GM20000 (cell line): Measurements from ENCODE around the gene GOLGA8A.

Experiments
- DNase-seq: peaks from one replicate; pipeline ENCODE4 v3.0.0; 2012; ENCODE audit warnings: low spot score
- TF ChIP-seq, protein P1 (sequence below): IDR thresholded peaks from 2 replicates; pipeline ENCODE4 v1.5.1; 2012; ENCODE audit warnings: mild to moderate bottlenecking, control low read depth; ENCODE audit errors: extremely low read depth, missing control alignments

The GOLGA8A gene, protein sequence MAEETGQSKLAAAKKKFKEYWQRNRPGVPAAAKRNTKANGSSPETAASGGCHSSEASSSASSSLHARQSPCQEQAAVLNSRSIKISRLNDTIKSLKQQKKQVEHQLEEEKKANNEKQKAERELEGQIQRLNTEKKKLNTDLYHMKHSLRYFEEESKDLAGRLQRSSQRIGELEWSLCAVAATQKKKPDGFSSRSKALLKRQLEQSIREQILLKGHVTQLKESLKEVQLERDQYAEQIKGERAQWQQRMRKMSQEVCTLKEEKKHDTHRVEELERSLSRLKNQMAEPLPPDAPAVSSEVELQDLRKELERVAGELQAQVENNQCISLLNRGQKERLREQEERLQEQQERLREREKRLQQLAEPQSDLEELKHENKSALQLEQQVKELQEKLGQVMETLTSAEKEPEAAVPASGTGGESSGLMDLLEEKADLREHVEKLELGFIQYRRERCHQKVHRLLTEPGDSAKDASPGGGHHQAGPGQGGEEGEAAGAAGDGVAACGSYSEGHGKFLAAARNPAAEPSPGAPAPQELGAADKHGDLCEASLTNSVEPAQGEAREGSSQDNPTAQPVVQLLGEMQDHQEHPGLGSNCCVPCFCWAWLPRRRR

DNA sequence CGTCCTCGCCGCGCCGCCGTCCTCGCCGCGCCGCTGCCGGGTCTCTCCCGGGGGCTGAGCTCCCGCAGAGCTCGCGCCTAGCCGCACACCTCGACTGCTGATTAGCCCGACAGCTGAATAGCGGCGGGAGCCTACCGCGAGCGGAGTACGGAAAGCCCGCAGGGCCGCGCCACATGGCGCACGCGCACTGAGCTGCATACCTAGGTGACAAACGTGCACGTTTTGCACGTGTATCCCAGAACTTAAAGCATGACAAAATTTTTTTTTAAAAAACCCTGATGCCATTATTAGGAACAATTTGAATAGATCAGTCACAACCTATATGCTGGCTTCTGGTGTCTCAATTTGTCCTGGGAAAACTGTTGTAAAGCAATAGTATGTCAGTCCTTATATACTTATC, at the start of gene GOLGA8A:
Gene GOLGA8A, minus strand, starts transcription at position 122 of the 400 bp plus-strand sequence. CDS start 48,117 bp downstream, outside the sequence.
- peak; percentile 83 for DNase-seq
- TF ChIP-seq, protein P1, sequence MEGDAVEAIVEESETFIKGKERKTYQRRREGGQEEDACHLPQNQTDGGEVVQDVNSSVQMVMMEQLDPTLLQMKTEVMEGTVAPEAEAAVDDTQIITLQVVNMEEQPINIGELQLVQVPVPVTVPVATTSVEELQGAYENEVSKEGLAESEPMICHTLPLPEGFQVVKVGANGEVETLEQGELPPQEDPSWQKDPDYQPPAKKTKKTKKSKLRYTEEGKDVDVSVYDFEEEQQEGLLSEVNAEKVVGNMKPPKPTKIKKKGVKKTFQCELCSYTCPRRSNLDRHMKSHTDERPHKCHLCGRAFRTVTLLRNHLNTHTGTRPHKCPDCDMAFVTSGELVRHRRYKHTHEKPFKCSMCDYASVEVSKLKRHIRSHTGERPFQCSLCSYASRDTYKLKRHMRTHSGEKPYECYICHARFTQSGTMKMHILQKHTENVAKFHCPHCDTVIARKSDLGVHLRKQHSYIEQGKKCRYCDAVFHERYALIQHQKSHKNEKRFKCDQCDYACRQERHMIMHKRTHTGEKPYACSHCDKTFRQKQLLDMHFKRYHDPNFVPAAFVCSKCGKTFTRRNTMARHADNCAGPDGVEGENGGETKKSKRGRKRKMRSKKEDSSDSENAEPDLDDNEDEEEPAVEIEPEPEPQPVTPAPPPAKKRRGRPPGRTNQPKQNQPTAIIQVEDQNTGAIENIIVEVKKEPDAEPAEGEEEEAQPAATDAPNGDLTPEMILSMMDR, result no peak

DNA sequence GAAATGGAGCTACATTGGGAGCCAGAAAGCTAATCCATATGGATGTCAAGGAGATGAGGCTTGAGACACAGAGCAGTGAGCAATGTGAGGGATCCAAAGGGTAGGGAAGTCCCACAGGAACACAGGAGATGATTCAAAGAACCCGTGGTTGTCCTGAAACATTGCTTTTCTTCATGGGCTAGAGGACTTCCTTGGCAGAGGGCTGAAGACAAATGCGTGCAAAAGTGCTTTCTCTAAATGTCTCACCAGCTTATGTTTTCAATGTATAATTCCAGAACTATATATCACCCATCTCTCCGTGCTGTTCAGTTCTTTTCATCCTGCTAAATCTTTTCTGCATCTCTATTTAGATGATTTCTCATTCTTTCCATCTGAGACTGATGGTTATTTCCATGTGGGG, 46.0 kb upstream of the GOLGA8A start:
- DNase-seq, result no peak
- TF ChIP-seq, protein P1, result no peak

DNA sequence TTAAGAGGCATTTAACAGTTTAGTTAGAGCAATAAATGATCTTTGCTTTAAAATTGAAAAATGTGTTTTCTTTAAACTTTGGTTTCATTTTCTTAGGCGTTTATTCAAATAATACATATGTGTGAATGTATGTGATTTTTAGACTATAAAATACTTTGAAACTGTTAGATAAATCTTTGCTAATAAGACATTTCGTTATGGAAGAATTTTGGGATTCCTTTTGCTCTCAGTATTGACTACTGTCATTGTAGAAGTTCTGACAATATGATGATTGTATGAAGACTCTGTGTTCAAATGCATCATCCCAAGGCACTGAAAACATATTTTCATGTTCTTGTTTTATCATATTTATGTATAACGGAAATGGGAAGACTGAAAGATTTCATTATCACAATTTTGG, 43.8 kb upstream of the GOLGA8A start:
- DNase-seq, result no peak
- TF ChIP-seq, protein P1, result no peak

DNA sequence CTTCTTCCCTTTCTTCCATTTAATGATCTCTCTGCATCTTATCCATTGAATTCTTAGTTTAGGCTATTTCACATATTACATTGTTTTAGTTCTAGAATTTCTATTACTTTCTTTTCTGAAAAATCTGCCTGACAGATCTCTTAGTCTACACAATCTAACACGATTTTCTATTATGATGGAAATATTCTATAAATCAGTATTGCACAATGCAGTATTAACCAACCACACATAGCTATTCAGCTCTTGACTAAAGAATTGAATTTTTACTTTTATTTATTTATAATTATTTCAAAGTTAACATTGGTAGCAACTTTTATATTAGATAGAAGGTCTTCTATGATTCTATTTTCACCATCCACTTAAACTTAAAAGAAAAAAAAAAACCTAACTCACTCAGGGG, 36.2 kb upstream of the GOLGA8A start:
- TF ChIP-seq, protein P1, result no peak
- no peak for DNase-seq

DNA sequence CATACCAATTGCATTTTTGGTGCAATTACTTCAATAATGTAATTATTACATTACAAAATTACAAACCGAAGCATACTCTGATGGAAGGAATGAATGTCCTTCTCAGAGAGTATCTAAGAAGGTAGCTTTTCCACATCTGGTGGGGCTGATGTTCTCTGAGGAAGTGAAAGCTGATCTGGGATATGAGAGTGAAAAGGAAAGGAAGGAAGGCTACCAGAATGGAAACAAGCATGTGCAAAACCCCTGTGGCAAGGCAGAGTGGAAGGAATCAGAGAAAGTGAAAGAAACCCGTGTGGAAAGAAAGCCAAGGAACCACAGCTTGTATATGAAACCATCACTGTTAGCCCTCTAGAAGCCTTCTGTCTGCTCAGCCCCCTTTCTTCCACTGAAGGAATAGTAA, 35.3 kb upstream of the GOLGA8A start:
- DNase-seq, result no peak

DNA sequence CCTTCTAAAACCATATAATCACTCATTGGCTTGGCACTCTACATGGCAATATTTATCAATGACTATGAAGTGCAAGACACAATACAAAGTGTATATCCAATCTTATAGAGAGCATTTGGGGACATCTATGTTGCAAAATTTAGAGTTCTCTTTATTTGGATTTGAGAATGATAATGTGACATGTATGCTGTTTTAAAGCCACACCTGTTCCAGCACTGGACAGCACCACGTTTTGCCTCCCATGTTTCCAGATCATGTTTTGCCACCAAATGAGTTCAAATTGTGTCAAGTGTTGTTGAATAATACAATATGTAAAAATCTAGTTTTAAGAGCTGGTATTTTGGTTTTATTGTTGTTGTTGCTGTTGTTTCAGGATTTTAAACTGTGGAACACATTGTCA, 33.3 kb upstream of the GOLGA8A start:
- TF ChIP-seq, protein P1, result no peak
- DNase-seq, result no peak

More for the DNA sequence above, 35.3 kb upstream of the GOLGA8A start:
- TF ChIP-seq, protein P1, result no peak

DNA sequence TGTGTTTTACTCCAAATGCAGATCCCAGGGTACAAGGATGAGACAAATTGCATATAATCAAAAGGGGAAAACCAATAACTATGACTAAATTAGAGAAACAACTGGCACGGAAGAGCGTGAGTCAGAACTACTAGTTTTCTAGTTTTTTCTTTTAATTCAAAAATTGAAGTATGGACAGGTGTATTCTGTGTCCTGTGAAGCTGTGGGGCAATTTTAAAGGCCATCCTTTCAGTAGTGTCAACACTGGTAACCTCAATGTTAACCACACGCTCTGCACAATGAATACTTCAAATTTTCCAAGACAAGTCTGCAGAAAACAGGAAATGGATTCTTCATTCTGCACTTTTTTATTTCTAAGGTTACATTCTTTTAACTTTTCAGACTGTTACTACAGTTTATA, 32.5 kb upstream of the GOLGA8A start:
- no peak for DNase-seq
- TF ChIP-seq, protein P1, result no peak
